Ecto neural progenitor cell (in vitro differentiated cells): ENCODE results near the gene PRODH.
"Not testable (repeated sequence)": the region's sequence is repeated elsewhere in the genome, so short reads cannot be mapped to it uniquely, and the experiment has no call there.

Experiments
- DNase-seq: peaks from one replicate; pipeline ENCODE4 v3.0.0-alpha.2; 2018; ENCODE audit warnings: low spot score

PRODH gene

DNA sequence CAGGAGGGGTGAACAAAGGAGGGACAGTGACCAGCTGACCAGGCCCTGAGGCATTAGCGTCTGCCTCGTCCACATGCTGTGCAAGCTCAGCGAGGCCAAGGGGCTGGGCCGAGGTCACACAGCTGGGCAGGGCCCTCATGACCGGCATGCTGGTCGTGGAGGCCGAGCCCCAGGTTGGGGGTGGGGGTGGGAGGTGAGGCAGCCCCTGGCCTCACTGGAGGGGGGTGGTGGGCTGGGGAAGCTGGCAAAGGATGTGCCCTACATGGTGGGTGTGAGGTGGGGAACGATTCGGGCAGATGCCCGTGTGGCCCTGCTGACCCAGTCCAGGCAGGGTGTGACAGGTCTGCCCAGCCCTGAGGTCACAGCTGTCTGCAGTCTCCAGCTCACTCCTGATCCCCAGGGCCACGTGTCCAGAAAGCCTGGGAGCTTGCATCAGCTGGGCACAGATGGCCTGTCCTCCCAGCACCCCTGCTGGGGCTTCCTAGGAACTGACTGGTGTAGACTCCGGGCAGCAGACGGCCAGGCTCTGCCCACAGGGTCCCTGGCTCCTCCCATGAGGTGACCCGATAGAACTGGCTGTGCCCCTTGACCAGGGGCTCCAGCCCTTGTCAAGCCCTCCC, 31.4 kb upstream of the PRODH start:
- not testable (repeated sequence) for DNase-seq

- DNase-seq, result no peak
Observed at GRCh38 chr22:18966748-18967147, 30.7 kb upstream of the PRODH start.

DNA sequence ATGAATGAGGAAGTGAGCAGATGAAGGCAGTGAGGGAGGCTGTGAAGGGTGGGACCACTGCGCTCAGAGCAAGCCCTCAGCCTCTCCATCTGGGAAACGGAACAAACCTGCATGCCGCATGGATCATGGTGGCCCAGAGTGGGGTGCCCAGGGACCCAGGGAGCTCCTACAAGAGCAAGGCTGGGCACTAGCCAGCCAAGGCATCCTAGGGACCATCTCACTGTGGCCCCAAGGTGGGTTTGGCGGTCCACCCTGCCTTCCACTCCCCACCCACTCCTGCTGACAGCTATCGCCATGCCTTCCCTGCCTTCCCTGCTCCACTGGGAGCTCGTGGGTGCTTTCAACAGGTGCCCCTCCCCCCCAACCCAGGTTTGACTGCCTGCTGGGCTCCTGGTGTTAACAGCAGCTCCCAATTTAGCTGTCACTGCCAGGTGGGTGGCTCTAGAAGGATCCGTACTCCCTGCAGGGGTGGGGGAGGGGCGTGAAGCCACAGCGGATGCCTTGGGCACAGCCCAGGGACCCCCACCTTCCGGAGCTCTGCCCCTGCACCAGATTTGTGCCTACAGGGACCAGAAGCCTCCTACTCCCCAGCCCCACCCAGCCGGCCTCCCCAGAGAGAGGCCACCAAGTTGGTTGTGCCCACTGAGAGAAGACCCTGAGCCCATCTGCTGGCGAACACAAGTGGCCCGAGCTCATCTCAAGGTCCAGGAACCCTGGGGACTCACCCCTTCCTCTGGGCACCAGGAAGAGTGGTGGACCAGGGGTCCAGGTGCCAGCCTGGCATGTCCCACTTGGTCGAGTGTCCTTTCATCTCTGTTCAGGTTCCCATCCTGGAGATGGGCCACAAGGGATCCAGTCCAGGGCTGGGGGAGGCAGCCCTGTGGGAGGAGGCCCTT, 29.7 kb upstream of the PRODH start:
- DNase-seq, result no peak

DNA sequence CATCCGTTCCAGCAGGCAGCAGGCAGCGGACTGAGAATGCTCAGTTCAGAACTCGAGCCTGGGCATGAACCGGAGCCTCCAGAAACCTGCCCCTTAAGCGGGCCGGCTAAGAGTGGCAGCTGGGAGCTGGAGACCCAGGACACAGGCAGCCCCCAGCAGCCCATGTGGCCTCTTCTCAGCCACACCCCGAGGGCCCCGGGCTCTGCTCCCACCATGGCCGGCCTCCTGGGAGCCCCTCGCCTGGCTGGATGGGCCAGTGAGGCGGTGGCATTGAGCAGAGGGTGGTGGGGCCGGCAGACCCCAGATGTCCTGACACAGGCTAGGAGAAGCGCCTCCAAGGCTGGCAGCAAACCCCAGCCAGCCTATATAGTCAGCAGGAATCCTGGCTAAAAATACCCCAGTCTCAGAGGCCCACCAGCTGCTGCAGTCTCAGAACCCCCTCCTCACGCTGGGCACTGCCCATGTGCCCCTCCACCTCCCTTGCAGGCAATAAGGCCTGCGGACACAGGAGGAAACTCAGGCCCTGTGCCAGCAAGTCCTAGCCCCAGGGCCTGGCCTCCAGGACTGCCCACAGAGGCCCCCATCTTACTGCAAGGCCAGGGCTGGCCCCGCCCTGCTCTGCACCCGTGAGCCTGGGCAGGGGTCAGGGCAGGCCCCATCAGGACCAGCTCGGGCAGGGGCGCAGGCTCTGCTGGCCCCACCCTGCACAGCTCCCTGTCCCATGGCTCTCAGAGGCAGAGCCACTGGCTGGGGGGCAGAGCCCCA, 28.6 kb upstream of the PRODH start:
- not testable (repeated sequence) for DNase-seq

GRCh38 chr22:18964051-18964450, 28.0 kb upstream of the PRODH start:
- not testable (repeated sequence) for DNase-seq

DNA sequence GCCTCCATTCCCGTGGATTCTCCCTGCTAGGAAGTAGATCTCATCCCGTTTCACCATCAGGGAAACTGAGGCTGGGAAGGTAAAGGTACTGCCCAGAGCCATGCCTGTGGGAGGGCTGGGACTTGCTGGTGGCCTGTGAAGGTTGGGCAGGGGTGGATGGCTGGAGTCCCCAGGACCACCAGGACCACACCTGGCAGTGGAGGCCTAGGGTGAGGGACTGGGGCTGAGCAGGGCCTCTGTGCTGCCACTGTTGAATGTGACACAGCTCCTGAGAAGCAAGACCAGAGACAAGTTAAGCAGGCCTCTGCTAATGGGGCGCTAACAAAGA, 26.2 kb upstream of the PRODH start:
- no peak for DNase-seq

DNA sequence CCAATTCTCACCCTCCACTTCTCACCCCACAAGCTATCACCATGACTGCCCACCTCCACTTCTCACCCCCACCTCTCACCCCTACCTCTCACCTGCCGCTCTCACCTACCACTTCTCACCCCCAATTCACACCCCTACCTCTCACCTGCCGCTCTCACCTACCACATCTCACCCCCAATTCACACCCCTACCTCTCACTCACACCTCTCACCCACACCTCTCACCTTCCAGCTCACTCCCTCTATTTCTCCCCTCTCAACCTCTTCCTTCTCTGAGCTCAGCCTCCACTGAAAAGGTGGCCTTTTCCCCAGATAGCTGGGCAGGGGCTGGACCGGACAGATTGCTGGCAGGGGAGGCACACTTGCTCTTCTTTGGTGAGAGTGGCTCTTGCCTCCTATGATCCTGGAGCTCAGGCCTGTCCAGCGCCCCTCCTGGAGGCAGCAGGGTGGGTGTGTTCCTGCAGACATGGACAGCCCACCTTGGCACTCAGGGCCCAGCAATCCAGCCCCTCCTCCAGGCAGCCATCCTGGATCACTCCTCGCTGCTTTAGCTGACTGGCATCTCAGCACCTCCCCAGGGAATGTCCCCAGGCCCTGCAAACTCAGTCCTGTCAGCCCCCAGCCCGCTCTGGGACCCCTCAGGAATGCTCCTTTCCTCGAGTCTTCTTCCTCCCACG, 25.7 kb upstream of the PRODH start:
- not testable (repeated sequence) for DNase-seq

DNA sequence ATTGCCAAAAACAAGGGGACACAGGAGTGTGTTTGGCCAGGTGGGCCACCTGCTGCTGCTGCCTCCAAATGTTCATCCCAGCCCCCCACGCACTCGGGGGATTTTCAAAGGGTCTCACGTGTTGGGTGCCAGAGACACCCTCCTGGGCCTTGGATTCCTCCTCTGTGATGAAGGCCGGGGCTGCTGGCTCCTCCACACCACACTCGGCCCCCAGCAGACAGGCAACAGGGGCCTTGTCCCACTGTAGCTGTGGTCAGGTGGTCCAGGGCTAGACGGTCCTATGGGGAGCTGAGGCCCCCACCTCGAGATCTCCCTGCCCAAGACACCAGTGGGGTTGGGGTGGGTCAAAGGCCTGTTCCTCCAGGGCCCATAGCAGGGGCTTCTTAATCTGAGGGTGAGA, 25.1 kb upstream of the PRODH start:
- DNase-seq, result not testable (repeated sequence)

DNA sequence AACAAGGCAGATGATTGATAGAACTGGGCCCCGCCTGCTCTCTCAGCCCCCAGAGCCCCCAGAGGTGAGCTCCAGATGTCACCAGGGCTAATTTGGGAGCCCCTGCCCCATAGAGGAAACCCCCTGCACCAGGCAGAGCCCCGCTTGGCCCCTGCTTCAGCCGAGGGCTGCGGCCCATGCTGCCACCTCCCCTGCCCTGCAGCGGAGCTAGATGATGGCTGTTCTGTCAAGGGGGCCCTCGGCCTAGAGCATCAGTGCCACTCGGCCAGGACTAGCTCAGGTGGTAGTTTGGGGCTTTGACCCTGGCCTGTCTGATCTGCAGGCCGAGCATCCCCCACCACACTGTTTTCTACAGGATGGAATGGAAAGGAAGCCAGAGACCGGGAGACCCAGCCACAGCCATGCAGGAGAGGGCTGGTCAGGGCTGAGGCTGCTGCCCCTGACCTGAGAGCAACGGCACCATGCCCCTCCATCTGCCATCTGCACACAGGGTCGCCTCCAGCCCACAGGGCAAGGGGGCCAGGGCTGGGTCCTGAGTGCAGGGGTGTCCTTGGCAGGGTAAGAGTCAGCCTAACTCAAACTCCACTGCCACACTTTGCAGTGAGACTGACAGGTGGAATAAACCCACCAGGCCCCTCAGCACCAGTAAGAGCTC, 24.2 kb upstream of the PRODH start:
- not testable (repeated sequence) for DNase-seq

GRCh38 chr22:18959741-18960140, 23.6 kb upstream of the PRODH start:
- not testable (repeated sequence) for DNase-seq

DNA sequence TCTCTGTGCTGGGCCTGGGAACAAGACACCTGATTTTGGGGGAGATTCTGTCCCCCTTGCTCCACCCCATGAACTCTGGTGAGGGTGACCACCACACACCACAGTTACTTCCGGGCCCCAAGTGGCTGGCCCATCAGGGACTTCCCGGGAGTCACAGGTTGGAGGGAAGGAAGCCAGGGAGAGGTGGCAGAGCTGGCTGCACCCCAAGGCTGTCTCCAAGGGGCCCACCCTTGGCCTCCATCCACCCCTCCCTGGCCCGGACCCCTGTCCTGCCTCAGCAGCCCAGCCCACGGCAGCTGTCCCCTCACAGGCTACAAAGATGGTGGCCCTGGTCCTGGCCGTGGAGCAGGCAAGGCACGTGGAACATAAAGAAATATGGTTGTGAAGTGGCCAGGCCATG, 23.2 kb upstream of the PRODH start:
- DNase-seq, result not testable (repeated sequence)

DNA sequence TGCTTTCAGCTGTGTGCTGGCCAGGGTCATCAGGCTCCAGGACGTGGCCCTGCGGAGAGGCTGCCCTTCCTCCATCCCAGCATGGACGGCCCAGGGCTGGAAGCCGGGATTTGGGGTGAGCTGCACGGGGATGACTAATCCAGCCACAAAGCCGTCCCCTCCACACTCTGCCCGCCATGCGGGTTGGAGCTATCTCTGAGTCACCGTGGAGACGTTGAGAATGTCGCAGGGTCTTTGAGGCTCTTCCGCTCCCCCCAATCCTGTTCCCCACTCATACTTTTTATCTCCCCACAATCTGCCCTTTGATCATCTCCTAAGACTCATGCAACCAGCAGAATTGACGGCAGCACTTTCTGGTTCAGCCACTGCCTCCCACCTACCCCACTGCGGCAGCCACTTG, 22.6 kb upstream of the PRODH start:
- not testable (repeated sequence) for DNase-seq

- not testable (repeated sequence) for DNase-seq
Observed at GRCh38 chr22:18958321-18958705, 22.2 kb upstream of the PRODH start.

- not testable (repeated sequence) for DNase-seq
Observed at GRCh38 chr22:18957621-18958320, 21.7 kb upstream of the PRODH start.

DNA sequence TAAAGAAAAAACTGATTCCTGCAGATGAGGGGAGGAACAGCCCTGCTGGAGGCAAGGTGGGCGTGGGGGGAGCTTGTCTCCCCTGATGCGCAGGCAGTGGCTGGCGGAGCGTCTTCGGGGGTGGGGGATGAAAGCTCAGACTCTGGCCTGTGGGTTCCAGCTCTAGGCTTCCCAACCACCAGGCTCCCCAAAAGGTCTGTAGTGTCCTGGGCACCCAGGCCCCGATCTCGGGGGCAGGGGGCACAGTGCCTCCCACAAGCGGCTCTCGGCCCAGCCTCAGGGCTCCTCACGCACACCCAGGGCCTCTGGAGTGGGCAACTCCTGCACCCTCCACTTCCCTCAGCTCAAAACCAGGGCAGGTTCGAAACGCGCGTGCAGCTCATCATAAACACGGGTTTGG, 20.9 kb upstream of the PRODH start:
- DNase-seq, result not testable (repeated sequence)

GRCh38 chr22:18956121-18956895, 20.2 kb upstream of the PRODH start:
- DNase-seq, result not testable (repeated sequence)

- DNase-seq, result no peak
Observed at GRCh38 chr22:18955696-18956095, 19.6 kb upstream of the PRODH start.

GRCh38 chr22:18954990-18955571, 19.0 kb upstream of the PRODH start:
- no peak for DNase-seq

- peak; percentile 90 for DNase-seq
Observed at GRCh38 chr22:18954303-18954989, 18.4 kb upstream of the PRODH start.
